Uterus (tissue), 2 donors: ENCODE data around the gene KCNH3.

Experiments
- CTCF ChIP-seq, 4 experiments: fragments of 200-600 bp in 2 of 4; fragments of 450-650 bp in 2 of 4; sonication (generic) in 2 of 4; IDR thresholded peaks; one replicate each; pipeline ENCODE4 v1.5.1; 2016 to 2019; ENCODE audit warnings: antibody characterized with exemption in 4 of 4, mild to moderate bottlenecking in 2 of 4, moderate library complexity in 1 of 4
- POLR2A ChIP-seq, 2 donors: fragments of 450-650 bp; IDR thresholded peaks; one replicate each; pipeline ENCODE4 v1.6.1; 2016; ENCODE audit warnings: antibody characterized with exemption in 2 of 2, mild to moderate bottlenecking in 1 of 2, moderate library complexity in 1 of 2

- no peak for TF ChIP-seq POLR2A (IDR thresholded peaks at IDR 0.05)
- no peak for TF ChIP-seq CTCF (IDR thresholded peaks at IDR 0.05)
Observed at GRCh38 chr12:49531745-49532144, 7.1 kb upstream of the KCNH3 start.
